Nephron progenitor cell (in vitro differentiated cells): ENCODE results near the gene ZEB2.

Experiments used
- DNase-seq: peaks from one replicate; pipeline ENCODE4 v3.0.0; 2021
- H3K27ac Mint-ChIP-seq: 2 replicates; pipeline ENCODE4 v1.8.0; 2021; ENCODE audit warnings: mild to moderate bottlenecking, moderate library complexity, mixed read lengths
- H3K27me3 Mint-ChIP-seq: 2 replicates; pipeline ENCODE4 v1.8.0; 2021; ENCODE audit warnings: mild to moderate bottlenecking, low read depth, mixed read lengths; ENCODE audit not compliant: poor library complexity
- H3K36me3 Mint-ChIP-seq: 2 replicates; pipeline ENCODE4 v1.8.0; 2021; ENCODE audit warnings: low read depth, mixed read lengths
- H3K4me1 Mint-ChIP-seq: 2 replicates; pipeline ENCODE4 v1.8.0; 2021; ENCODE audit warnings: mixed read lengths
- H3K4me3 Mint-ChIP-seq: 2 replicates; pipeline ENCODE4 v1.8.0; 2021; ENCODE audit warnings: mild to moderate bottlenecking, moderate library complexity, mixed read lengths
- H3K9me3 Mint-ChIP-seq: 2 replicates; pipeline ENCODE4 v1.8.0; 2021; ENCODE audit warnings: mild to moderate bottlenecking, moderate library complexity, mixed read lengths
- CTCF ChIP-seq: fragments of 200-600 bp; sonication (generic); IDR thresholded peaks from 2 replicates; pipeline ENCODE4 v1.5.0; 2021; ENCODE audit warnings: antibody characterized with exemption

ZEB2 gene

DNA sequence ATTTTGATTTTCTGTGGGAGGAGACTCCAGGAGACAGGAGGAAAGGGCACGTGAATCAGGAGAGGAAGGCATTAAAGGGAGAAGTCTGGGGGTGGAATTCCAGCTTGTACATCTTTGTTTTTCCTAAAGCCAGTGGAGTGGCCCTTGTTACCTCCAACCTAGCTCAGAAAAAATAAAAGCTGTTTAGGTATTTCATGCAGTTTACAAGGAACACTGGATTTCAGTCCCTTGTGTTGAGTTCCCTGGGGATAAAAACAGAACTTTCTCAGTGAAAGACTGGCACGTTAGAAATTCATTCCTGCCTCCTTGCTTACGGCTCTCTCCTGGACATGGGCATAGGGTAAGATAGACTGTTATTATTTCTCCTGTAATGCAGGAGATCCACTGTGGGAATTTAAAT, 170.2 kb downstream of the ZEB2 start:
- H3K27me3 Mint-ChIP-seq = no peaks in the 10 kb centered on the region
- peaks cover 75% of the 10 kb centered on the region for H3K4me1 Mint-ChIP-seq
- no peaks in the 10 kb centered on the region for H3K9me3 Mint-ChIP-seq
- no peak for DNase-seq
- no peaks in the 10 kb centered on the region for H3K36me3 Mint-ChIP-seq
- H3K27ac Mint-ChIP-seq = peak overlapping the region; percentile 99
- peak overlapping the region; percentile 53 for H3K4me3 Mint-ChIP-seq
- no peak for TF ChIP-seq CTCF

DNA sequence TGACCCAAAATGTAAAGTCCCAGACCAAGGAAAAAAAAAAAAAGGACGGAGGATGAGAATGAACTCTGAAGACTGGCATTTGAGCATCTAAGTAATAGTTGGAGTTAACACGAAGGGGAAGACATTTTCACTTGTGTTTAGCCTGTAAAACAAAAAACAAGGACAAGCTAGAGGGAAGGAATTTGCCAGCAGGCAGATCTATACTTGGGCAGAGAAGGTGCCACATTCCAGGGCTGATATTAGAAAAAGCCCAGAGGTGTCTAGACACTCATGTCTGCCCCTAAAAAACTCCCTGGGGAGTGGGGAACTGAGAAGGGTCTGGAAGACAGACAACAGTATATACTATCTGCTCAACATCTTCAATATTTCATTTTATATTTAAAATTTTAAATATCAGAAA, 171.1 kb downstream of the ZEB2 start:
- Mint-ChIP-seq H3K27me3 (no peaks in the 10 kb centered on the region), H3K4me3 (peak overlapping the region; percentile 11), H3K36me3 (no peaks in the 10 kb centered on the region), H3K27ac (peak overlapping the region; percentile 89), H3K9me3 (no peaks in the 10 kb centered on the region), H3K4me1 (peaks cover 74% of the 10 kb centered on the region)
- peak; percentile 3 for DNase-seq
- TF ChIP-seq CTCF = no peak

- Mint-ChIP-seq H3K4me3 (no peak overlapping the region), H3K36me3 (no peaks in the 10 kb centered on the region), H3K27me3 (no peaks in the 10 kb centered on the region), H3K27ac (no peak overlapping the region), H3K4me1 (peaks cover 52% of the 10 kb centered on the region), H3K9me3 (no peaks in the 10 kb centered on the region)
- DNase-seq = no peak
- no peak for TF ChIP-seq CTCF
Observed at GRCh38 chr2:144346229-144346628, 173.7 kb downstream of the ZEB2 start.

GRCh38 chr2:144343145-144343544, 176.8 kb downstream of the ZEB2 start:
- Mint-ChIP-seq H3K9me3 (no peaks in the 10 kb centered on the region), H3K4me1 (peaks cover 21% of the 10 kb centered on the region), H3K4me3 (no peak overlapping the region), H3K27ac (no peak overlapping the region), H3K36me3 (no peaks in the 10 kb centered on the region), H3K27me3 (peaks cover 3% of the 10 kb centered on the region)
- no peak for DNase-seq
- no peak for TF ChIP-seq CTCF

GRCh38 chr2:144341538-144341937, 178.4 kb downstream of the ZEB2 start:
- no peak for TF ChIP-seq CTCF
- peak overlapping the region; percentile 41 for H3K27ac Mint-ChIP-seq
- H3K9me3 Mint-ChIP-seq = no peaks in the 10 kb centered on the region
- H3K4me3 Mint-ChIP-seq = no peak overlapping the region
- peaks cover 3% of the 10 kb centered on the region for H3K27me3 Mint-ChIP-seq
- no peaks in the 10 kb centered on the region for H3K36me3 Mint-ChIP-seq
- H3K4me1 Mint-ChIP-seq = peaks cover 5% of the 10 kb centered on the region
- DNase-seq = no peak

DNA sequence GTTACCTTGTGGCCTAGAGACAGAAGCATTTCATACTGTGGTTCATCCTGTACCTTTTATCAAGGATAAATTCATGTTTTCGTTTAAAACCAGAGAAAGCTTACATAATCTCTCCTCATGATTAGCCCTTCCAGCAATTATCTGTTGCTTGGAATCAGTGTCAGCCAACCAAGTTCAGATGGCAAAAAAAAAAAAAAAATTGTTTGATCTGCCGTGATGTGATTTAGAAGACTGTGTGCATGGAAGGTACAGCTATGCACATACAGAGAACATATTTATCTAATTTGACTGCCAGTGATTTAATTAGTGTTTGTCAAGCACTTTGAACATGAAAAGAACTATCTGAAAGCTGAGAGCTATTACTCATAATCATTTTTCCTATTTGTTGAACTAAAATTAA, 180.9 kb downstream of the ZEB2 start:
- peaks cover 6% of the 10 kb centered on the region for H3K27me3 Mint-ChIP-seq
- no peak overlapping the region for H3K27ac Mint-ChIP-seq
- no peak for DNase-seq
- H3K4me3 Mint-ChIP-seq = no peak overlapping the region
- no peak for TF ChIP-seq CTCF
- no peaks in the 10 kb centered on the region for H3K36me3 Mint-ChIP-seq
- H3K4me1 Mint-ChIP-seq = no peaks in the 10 kb centered on the region
- H3K9me3 Mint-ChIP-seq = no peaks in the 10 kb centered on the region
